HG02981 (cell line): ENCODE measurements around the gene R3HDM2.
A peak's percentile ranks its signal among the peaks of the same experiment; 100 is the strongest.

ENCODE experiments used
- ATAC-seq: cut with Tn5 transposase; IDR thresholded peaks from one replicate; pipeline ENCODE4 v1.9.1; 2021; ENCODE audit warnings: mild to moderate bottlenecking, moderate library complexity; ENCODE audit not compliant: unreplicated experiment

The R3HDM2 gene

GRCh38 chr12:57233357-57234232 lies 197.2 kb downstream of the R3HDM2 start:
- no peak for ATAC-seq

DNA sequence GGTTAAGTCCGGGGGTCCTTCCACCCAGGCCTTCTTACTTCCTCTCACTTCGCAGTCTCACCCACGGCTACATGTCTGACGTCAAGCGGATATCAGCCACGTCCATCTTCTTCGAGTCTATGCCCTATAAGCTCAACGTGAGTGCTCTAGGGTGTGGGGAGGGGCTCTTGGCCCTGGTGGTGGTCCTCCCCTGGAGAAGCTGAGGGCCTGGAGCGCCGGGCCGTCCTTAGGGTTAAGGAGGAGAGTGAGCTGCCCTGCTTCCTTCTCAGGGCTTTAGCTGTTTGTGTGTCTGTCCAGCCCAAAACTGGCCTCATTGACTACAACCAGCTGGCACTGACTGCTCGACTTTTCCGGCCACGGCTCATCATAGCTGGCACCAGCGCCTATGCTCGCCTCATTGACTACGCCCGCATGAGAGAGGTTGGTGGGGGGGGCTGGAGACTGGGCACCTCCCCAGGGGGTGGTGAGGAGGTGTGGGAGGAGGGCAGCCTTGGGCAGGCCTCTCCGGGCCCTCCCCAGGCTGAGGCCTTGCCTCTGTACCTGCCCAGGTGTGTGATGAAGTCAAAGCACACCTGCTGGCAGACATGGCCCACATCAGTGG lies 198.6 kb downstream of the R3HDM2 start:
- no peak for ATAC-seq

DNA sequence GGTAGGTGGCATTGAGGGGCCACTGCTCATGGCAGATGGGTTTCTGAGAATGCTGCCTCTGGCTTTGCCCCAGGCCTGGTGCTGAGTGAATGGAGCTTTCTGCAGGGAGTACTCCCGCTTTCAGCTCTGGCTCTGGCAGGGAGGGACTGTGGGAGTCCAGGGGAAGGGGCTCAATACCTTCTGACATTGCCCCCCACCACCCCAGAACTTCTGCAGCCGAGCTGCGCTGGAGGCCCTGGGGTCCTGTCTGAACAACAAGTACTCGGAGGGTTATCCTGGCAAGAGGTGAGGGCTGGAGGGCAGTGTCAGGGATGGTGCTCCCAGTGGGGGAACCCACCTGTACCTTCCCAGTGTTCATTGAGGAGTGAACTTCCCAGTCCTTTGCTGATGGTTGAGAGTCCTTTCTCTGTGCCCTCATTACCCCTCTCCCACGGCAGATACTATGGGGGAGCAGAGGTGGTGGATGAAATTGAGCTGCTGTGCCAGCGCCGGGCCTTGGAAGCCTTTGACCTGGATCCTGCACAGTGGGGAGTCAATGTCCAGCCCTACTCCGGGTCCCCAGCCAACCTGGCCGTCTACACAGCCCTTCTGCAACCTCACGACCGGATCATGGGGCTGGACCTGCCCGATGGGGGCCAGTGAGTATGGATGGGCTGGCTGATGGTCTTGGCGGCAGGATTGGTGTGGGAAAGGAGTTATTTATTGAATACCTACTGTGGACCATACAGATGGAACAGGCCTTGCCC lies 199.4 kb downstream of the R3HDM2 start:
- ATAC-seq, result no peak

- ATAC-seq, result no peak
Observed at GRCh38 chr12:57230381-57231155, 200.3 kb downstream of the R3HDM2 start.

- ATAC-seq, result peak; percentile 48
Observed at GRCh38 chr12:57229634-57230380, 201.0 kb downstream of the R3HDM2 start, which contains the start of gene SHMT2. Gene SHMT2 (plus strand): TSS chr12:57229711. CDS start chr12:57229779, 68 bp downstream.

- ATAC-seq, result no peak
Observed at GRCh38 chr12:57229046-57229633, 201.7 kb downstream of the R3HDM2 start.

- no peak for ATAC-seq
Observed at GRCh38 chr12:57227315-57228115, 203.3 kb downstream of the R3HDM2 start.

GRCh38 chr12:57226588-57227314 lies 204.1 kb downstream of the R3HDM2 start:
- ATAC-seq, result no peak

DNA sequence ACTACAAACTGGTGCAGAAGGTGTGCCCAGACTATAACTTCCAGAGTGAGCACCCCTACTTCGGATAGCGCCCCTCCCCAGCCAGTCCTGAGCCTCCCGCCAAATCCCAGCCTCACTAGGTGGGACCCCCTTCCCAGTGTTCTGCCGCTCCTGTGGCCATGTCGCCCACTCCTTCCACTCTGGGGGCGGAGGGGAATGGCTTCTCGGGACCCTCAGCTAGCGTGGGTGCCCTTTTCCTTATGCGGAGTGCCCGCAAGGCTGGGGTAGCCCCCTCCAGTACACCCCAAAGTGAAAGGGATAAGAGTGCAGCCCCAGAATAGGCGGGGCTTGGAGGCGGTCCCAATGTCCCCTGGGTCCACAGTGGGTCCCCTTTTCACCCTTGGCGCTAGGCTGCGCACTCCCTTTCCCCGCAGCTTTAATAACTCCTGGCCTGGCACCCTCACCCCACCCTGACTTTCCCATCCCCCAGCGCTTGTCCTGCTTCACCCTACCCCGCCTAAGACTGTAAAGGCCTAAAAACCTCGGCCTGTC lies 205.1 kb downstream of the R3HDM2 start:
- ATAC-seq, result no peak

GRCh38 chr12:57224973-57225679 lies 205.7 kb downstream of the R3HDM2 start:
- no peak for ATAC-seq

DNA sequence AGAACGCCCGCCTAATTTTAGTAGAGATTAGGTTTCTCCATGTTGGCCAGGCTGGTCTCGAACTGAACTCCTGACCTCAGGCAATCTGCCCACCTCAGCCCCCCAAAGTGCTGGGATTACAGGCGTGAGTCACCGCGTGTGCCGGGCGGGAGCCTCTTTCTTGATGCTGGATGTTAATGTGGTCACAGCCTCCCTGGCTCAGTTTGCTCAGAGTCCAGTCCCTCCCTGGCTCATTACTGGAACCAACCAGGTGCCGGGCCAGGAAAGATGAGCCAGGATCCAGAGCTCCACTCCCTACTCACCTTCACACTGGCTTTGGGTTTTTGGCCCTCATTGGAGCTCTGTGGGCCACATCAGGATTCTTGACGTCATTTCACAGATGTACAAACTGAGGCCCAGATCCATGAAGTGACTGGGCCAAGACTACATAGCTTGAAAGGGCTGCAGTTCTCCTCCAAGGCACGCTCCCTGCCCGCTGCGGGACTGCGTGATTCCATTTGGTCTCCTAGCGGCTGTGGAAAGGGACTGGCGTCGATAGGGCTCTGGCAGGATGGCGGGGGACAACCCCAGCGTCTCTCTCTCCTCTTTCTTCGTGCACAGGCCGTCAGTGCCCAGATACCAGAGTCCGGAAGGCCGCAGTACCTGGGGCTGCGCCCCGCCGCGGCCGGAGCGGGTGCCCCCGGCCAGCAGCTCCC lies 206.4 kb downstream of the R3HDM2 start:
- no peak for ATAC-seq

DNA sequence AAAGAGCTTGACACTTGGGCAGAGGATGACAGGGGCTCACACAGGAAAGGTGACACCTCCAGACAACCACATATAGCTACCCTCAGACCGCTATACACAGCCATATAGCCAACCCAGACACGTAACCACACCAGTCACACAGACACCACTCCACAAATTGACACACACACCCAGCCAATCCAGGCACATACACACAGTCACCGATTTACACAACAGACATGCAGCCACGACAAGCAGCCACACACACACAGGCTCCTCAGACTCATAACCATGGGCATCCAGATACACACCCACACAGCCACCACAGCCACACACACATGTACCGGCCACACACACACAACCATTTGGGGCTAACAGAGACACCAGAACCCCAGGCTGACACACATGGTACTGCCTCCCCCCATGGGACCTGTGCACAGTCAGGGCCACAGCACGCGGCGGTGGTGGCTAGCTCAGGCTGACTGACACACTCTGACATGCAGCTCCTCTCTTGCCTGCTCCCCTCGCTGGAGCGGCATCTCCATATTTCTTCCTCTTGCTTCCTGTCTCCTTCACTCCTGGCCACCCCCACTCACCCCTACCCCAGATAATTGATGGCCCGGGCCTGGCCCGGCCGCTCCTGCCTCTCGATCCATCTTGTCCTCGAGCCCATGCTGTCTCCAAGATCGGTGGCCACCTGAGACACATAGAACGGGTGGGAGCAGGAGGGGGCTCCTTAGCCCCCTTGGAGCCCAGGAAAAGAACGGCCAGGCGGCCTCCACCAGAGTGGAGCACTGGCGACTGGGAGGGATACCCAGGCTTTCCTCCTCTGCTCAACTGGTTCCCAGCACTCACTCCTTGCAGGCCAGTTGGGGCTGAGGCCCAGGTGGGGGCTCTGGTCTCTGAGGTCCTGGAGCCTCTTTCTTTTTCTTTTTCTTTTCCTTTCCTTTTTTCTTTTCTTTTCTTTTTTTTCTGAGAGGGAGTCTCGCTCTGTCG lies 207.4 kb downstream of the R3HDM2 start:
- no peak for ATAC-seq

GRCh38 chr12:57222286-57223190 lies 208.3 kb downstream of the R3HDM2 start:
- no peak for ATAC-seq

GRCh38 chr12:57221169-57221917 lies 209.5 kb downstream of the R3HDM2 start:
- no peak for ATAC-seq
